ENCODE results near the gene TLR6.

TLR6 gene

GRCh38 chr4:38856524-38857337, at the start of gene TLR6:
Gene TLR6 (minus strand): TSS chr4:38856817. CDS start chr4:38829473, 27,344 bp downstream.
- DNase-seq: peak; percentile 61

- no peak for DNase-seq
Measured at GRCh38 chr4:38905652-38906385, 49.2 kb upstream of the TLR6 start.

GRCh38 chr4:38904682-38905081, 48.1 kb upstream of the TLR6 start:
- DNase-seq: no peak

GRCh38 chr4:38904090-38904666, 47.6 kb upstream of the TLR6 start:
- no peak for DNase-seq

- DNase-seq: peak; percentile 5
Measured at GRCh38 chr4:38902695-38903094, 46.1 kb upstream of the TLR6 start.

GRCh38 chr4:38902221-38902620, 45.6 kb upstream of the TLR6 start:
- no peak for DNase-seq

- DNase-seq: no peak
Measured at GRCh38 chr4:38898245-38898644, 41.6 kb upstream of the TLR6 start.

- DNase-seq: no peak
Measured at GRCh38 chr4:38896940-38897339, 40.3 kb upstream of the TLR6 start.

- DNase-seq: no peak
Measured at GRCh38 chr4:38894322-38894982, 37.8 kb upstream of the TLR6 start.

- no peak for DNase-seq
Measured at GRCh38 chr4:38891051-38891983, 34.7 kb upstream of the TLR6 start.

GRCh38 chr4:38889143-38889542, 32.5 kb upstream of the TLR6 start:
- DNase-seq: no peak

- no peak for DNase-seq
Measured at GRCh38 chr4:38884254-38884653, 27.6 kb upstream of the TLR6 start.

GRCh38 chr4:38876636-38877035, 20.0 kb upstream of the TLR6 start:
- no peak for DNase-seq

GRCh38 chr4:38873290-38873944, 16.8 kb upstream of the TLR6 start:
- no peak for DNase-seq

- DNase-seq: peak; percentile 30
Measured at GRCh38 chr4:38872620-38873019, 16.0 kb upstream of the TLR6 start.

GRCh38 chr4:38871593-38871992, 15.0 kb upstream of the TLR6 start:
- DNase-seq: no peak

GRCh38 chr4:38870098-38870808, 13.6 kb upstream of the TLR6 start:
- DNase-seq: no peak

GRCh38 chr4:38869511-38869910, 12.9 kb upstream of the TLR6 start:
- no peak for DNase-seq

- no peak for DNase-seq
Measured at GRCh38 chr4:38868059-38868960, 11.7 kb upstream of the TLR6 start.
